NCI-H748 (cell line): Measurements from ENCODE around the gene SMARCD3.

Experiments used
- DNase-seq: peaks from one replicate; lab custom pipeline; 2025; ENCODE audit not compliant: unreplicated experiment; lab: John Stamatoyannopoulos, UW

The SMARCD3 gene

GRCh38 chr7:151249034-151249731 lies 689 bp upstream of the SMARCD3 start:
- DNase-seq = peak; percentile 58

- DNase-seq = peak; percentile 22
These were observed 716 bp downstream of the SMARCD3 start for GRCh38 chr7:151247611-151248345.

GRCh38 chr7:151246851-151247580 lies 1.5 kb downstream of the SMARCD3 start:
- DNase-seq = no peak

GRCh38 chr7:151246102-151246850 lies 2.2 kb downstream of the SMARCD3 start:
- DNase-seq = no peak

GRCh38 chr7:151245360-151246101 lies 3.0 kb downstream of the SMARCD3 start:
- peak; percentile 67 for DNase-seq

- peak; percentile 50 for DNase-seq
These were observed 3.6 kb downstream of the SMARCD3 start for GRCh38 chr7:151244841-151245346.

- peak; percentile 66 for DNase-seq
These were observed 4.2 kb downstream of the SMARCD3 start for GRCh38 chr7:151244196-151244840.

GRCh38 chr7:151243408-151244195 lies 4.9 kb downstream of the SMARCD3 start:
- peak; percentile 66 for DNase-seq

- DNase-seq = no peak
These were observed 5.5 kb downstream of the SMARCD3 start for GRCh38 chr7:151243045-151243349.

- DNase-seq = no peak
These were observed 6.1 kb downstream of the SMARCD3 start for GRCh38 chr7:151242159-151243044.

GRCh38 chr7:151241755-151242096 lies 6.8 kb downstream of the SMARCD3 start:
- no peak for DNase-seq

GRCh38 chr7:151240942-151241754 lies 7.3 kb downstream of the SMARCD3 start:
- no peak for DNase-seq

- DNase-seq = no peak
These were observed 8.0 kb downstream of the SMARCD3 start for GRCh38 chr7:151240536-151240935.

- no peak for DNase-seq
These were observed 8.5 kb downstream of the SMARCD3 start for GRCh38 chr7:151239837-151240459.

GRCh38 chr7:151238924-151239836 lies 9.3 kb downstream of the SMARCD3 start:
- no peak for DNase-seq
